ENCODE results near the gene MYT1. TPM values are rescaled to one million over a fixed set of nuclear protein-coding genes. Genes with fewer than 3 reads are reported as not detected.
"Not testable (repeated sequence)": the region's sequence is repeated elsewhere in the genome, so short reads cannot be mapped to it uniquely, and the experiment has no call there.

MYT1 gene
- total and polyA plus RNA-seq, 2 of the 13 experiments (the other 11 are each of a cell fraction or from before 2014, with no cell fraction given), result 0.58 to 2.5 TPM

- H4K20me1 ChIP-seq (ENCODE audit: insufficient read depth, low read length); H3K27ac ChIP-seq (ENCODE audit: extremely low read length, insufficient read depth, low read length); H3K4me3 ChIP-seq (replicated peaks in 1 of 3; ENCODE audit: insufficient read depth in 1 of 3, low read depth in 2 of 3, low read length in 3 of 3); intact Hi-C loops (cut with micrococcal nuclease; ENCODE audit: unreplicated experiment); H3K27me3 ChIP-seq (ENCODE audit: control insufficient read depth in 1 of 2, insufficient read depth in 2 of 2, low read length in 2 of 2); H3K4me2 ChIP-seq (ENCODE audit: low read depth, low read length); FAIRE-seq; H3K36me3 ChIP-seq (replicated peaks in 1 of 2; ENCODE audit: control insufficient read depth in 1 of 2, insufficient read depth in 2 of 2, low read length in 2 of 2); BruUV-seq (replicated peaks); H3K4me1 ChIP-seq (ENCODE audit: insufficient read depth, low read length); in situ Hi-C loops (cut with HindIII; ENCODE audit: extremely low pct_ligation_motif_present, low pct_unique_long_range_greater_than_20kb); H3K9ac ChIP-seq (ENCODE audit: insufficient read depth, low read depth, low read length); H3K79me2 ChIP-seq (ENCODE audit: insufficient read depth, low read length); H2AFZ ChIP-seq (ENCODE audit: low read length): not testable (repeated sequence)
- POLR2A ChIA-PET, result interaction anchor here (0.7 kb wide), 1 partner anchor 63 kb away, joined by 3 read pairs; no protein-coding TSS in a partner anchor
- peaks cover 23% of the 10 kb centered on the region for H3K9me3 ChIP-seq (ENCODE audit: low read length)
- ATAC-seq, result peak; percentile 76
- 87% methylated on average over 27 of the region's 46 CpGs for WGBS (ENCODE audit: low lambda C conversion rate)
- peak; percentile 71 for DNase-seq (ENCODE audit: low spot score)
- CTCF ChIA-PET (ENCODE audit: low intra/inter-chr PET ratio, low total read pairs), result interaction anchor here (0.8 to 3.2 kb wide), 11 partner anchors 8 to 184 kb away, joined by 3 to 34 read pairs (median 7); partner anchors contain the start of gene PCMTD2
- peak; percentile 54; the same call in 1 of the 2 replicates for TF ChIP-seq TBX3 (IDR thresholded peaks at IDR 0.05; ENCODE audit: borderline replicate concordance)
- peak; percentile 87; the same call in 1 of the 2 replicates for TF ChIP-seq ZNF580 (CRISPR knock-in tag; IDR thresholded peaks at IDR 0.05; ENCODE audit: borderline replicate concordance, low read depth)
- TF ChIP-seq STAG1 (CRISPR knock-in tag; IDR thresholded peaks at IDR 0.05), result peak; percentile 67
- peak; percentile 41; the same call in 1 of the 2 replicates for TF ChIP-seq ZNF331 (CRISPR knock-in tag; IDR thresholded peaks at IDR 0.05)
- 0 out of 2 replicates have a peak, but pooled peaks have one; percentile 39 for TF ChIP-seq ZBTB34 (CRISPR knock-in tag; IDR thresholded peaks at IDR 0.05)
- peak; percentile 63; the same call in 1 of the 2 replicates for TF ChIP-seq FOXJ3 (CRISPR knock-in tag; IDR thresholded peaks at IDR 0.05; ENCODE audit: borderline replicate concordance)
- TF ChIP-seq ZBTB7B (CRISPR knock-in tag; IDR thresholded peaks at IDR 0.05), result 0 out of 2 replicates have a peak, but pooled peaks have one; percentile 36
- TF ChIP-seq MIER2 (CRISPR knock-in tag; IDR thresholded peaks at IDR 0.05), result peak; percentile 82
- peak; percentile 46; the same call in 1 of the 2 replicates for TF ChIP-seq ZBTB4 (CRISPR knock-in tag; IDR thresholded peaks at IDR 0.05; ENCODE audit: borderline replicate concordance)
- peak; percentile 29; the same call in 1 of the 2 replicates for TF ChIP-seq SAP130 (CRISPR knock-in tag; IDR thresholded peaks at IDR 0.05; ENCODE audit: low read depth)
- peak; percentile 73; the same call in 1 of the 2 replicates for TF ChIP-seq ATF2 (CRISPR knock-in tag; IDR thresholded peaks at IDR 0.05)
Measured at GRCh38 chr20:64285579-64286446, 121.6 kb downstream of the MYT1 start.

Measured in HepG2 (cell line).